GM18909 (cell line): ENCODE results near the gene PPFIA2.

ENCODE experiments used
- ATAC-seq: cut with Tn5 transposase; IDR thresholded peaks from one replicate; pipeline ENCODE4 v1.9.1; 2021; ENCODE audit warnings: mild to moderate bottlenecking; ENCODE audit not compliant: unreplicated experiment, poor library complexity

Gene PPFIA2

GRCh38 chr12:81572411-81572810 is 186.7 kb downstream of the PPFIA2 start:
- ATAC-seq = no peak

- ATAC-seq = no peak
These were observed 188.9 kb downstream of the PPFIA2 start for GRCh38 chr12:81570234-81570633.

- no peak for ATAC-seq
These were observed 194.9 kb downstream of the PPFIA2 start for GRCh38 chr12:81564237-81564636.

GRCh38 chr12:81558031-81558430 is 201.1 kb downstream of the PPFIA2 start:
- no peak for ATAC-seq

GRCh38 chr12:81546811-81547210 is 212.3 kb downstream of the PPFIA2 start:
- no peak for ATAC-seq

- ATAC-seq = no peak
These were observed 215.5 kb downstream of the PPFIA2 start for GRCh38 chr12:81543621-81544139.

- ATAC-seq = no peak
These were observed 216.8 kb downstream of the PPFIA2 start for GRCh38 chr12:81542065-81543010.

GRCh38 chr12:81541121-81541520 is 218.0 kb downstream of the PPFIA2 start:
- ATAC-seq = no peak

- no peak for ATAC-seq
These were observed 219.9 kb downstream of the PPFIA2 start for GRCh38 chr12:81539279-81539678.

GRCh38 chr12:81533054-81533453 is 226.1 kb downstream of the PPFIA2 start:
- ATAC-seq = no peak

- no peak for ATAC-seq
These were observed 228.8 kb downstream of the PPFIA2 start for GRCh38 chr12:81530352-81530751.

GRCh38 chr12:81520064-81520945 is 238.8 kb downstream of the PPFIA2 start:
- peak; percentile 78 for ATAC-seq

GRCh38 chr12:81518638-81519037 is 240.5 kb downstream of the PPFIA2 start:
- ATAC-seq = no peak

GRCh38 chr12:81517296-81517695 is 241.9 kb downstream of the PPFIA2 start:
- no peak for ATAC-seq

- no peak for ATAC-seq
These were observed 256.0 kb downstream of the PPFIA2 start for GRCh38 chr12:81502912-81503695.

GRCh38 chr12:81500788-81501187 is 258.4 kb downstream of the PPFIA2 start:
- ATAC-seq = no peak

GRCh38 chr12:81499809-81500208 is 259.3 kb downstream of the PPFIA2 start:
- ATAC-seq = no peak

GRCh38 chr12:81492131-81492720 is 266.9 kb downstream of the PPFIA2 start:
- no peak for ATAC-seq

GRCh38 chr12:81472934-81473333 is 286.2 kb downstream of the PPFIA2 start:
- no peak for ATAC-seq

GRCh38 chr12:81470923-81471322 is 288.2 kb downstream of the PPFIA2 start:
- no peak for ATAC-seq
